SH-SY5Y (cell line): ENCODE measurements around the gene SLC18A2.

ENCODE experiments used
- GATA2 ChIP-seq: IDR thresholded peaks from 2 replicates; pipeline ENCODE4 v1.6.1; 2011; ENCODE audit warnings: mild to moderate bottlenecking, low read depth, low read length
- GATA3 ChIP-seq: IDR thresholded peaks from 2 replicates; pipeline ENCODE4 v1.6.1; 2011; ENCODE audit warnings: low read depth, mild to moderate bottlenecking, low read length, moderate library complexity

- TF ChIP-seq GATA2: no peak
- TF ChIP-seq GATA3: no peak
Observed at GRCh38 chr10:117294735-117295134, 53.8 kb downstream of the SLC18A2 start.
